ENCODE data around the gene RPL13. TPM values are rescaled to one million over a fixed set of nuclear protein-coding genes. Genes with fewer than 3 reads are reported as not detected.

The RPL13 gene
- total RNA-seq, 4 donors from 2014 or later, result 3,190 to 3,814 (median 3,321) TPM

DNA sequence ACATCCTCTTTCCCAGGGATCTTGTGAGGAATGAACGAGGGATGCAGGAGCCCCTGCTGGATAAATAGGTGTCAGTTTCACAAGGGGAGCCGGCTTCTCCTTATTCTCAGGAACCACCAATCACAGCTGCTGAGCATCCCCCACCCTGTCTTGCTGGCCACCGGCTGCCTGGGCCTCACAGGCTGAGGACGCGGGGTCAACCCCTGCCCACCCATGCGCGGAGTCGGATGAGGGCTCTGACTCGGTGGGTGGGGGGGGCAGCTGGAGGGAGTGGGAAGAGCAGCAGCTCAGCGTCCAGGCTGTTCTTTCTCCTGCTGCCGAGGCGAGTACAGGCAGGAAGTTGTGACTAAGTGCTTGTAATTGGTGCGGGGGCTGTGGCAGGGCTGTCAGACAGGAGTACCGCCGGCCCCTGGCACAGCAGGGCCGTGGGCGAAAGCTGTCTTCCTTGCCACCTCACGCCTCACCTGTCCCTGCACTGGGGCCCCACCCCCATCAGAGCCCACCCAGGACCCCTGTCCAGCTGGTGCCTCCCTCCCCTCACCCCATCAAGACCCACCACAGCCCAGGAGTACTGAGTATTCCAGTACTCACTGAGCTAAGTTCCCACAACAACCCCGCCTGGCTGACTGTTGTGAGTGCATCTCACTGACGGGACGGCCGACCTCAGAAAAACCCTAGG lies 41.9 kb downstream of the RPL13 start:
- intact Hi-C loops (cut with DNase I; ENCODE audit: low total_unique reads) (no loop called here), in situ Hi-C loops (cut with MboI; ENCODE audit: low pct_ligation_motif_present in 1 of 4, low pct_unique_long_range_greater_than_20kb in 1 of 4, low sequenced_read_pairs in 3 of 4) (no loop called here)
- H3K4me3 ChIP-seq, result no peak overlapping the region
- no peaks in the 10 kb centered on the region for H3K36me3 ChIP-seq
- WGBS, 2 donors (ENCODE audit: low coverage in 1 of 2), result 11% methylated on average over 18 of the region's 22 CpGs; no CpG with 5 or more reads in 1 of the 2 donors
- H3K9me3 ChIP-seq, result no peaks in the 10 kb centered on the region
- H3K27ac ChIP-seq, result no peak overlapping the region
- DNase-seq, result no peak
- peaks cover 46% of the 10 kb centered on the region for H3K27me3 ChIP-seq
- TF ChIP-seq POLR2AphosphoS5 (IDR thresholded peaks at IDR 0.05), result no peak
- TF ChIP-seq, protein P1, sequence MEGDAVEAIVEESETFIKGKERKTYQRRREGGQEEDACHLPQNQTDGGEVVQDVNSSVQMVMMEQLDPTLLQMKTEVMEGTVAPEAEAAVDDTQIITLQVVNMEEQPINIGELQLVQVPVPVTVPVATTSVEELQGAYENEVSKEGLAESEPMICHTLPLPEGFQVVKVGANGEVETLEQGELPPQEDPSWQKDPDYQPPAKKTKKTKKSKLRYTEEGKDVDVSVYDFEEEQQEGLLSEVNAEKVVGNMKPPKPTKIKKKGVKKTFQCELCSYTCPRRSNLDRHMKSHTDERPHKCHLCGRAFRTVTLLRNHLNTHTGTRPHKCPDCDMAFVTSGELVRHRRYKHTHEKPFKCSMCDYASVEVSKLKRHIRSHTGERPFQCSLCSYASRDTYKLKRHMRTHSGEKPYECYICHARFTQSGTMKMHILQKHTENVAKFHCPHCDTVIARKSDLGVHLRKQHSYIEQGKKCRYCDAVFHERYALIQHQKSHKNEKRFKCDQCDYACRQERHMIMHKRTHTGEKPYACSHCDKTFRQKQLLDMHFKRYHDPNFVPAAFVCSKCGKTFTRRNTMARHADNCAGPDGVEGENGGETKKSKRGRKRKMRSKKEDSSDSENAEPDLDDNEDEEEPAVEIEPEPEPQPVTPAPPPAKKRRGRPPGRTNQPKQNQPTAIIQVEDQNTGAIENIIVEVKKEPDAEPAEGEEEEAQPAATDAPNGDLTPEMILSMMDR (IDR thresholded peaks at IDR 0.05), result no peak
- TF ChIP-seq POLR2A (IDR thresholded peaks at IDR 0.05), result no peak
- no peak for TF ChIP-seq EP300 (IDR thresholded peaks at IDR 0.05; ENCODE audit: low read depth)
- H3K4me1 ChIP-seq, result no peaks in the 10 kb centered on the region

DNA sequence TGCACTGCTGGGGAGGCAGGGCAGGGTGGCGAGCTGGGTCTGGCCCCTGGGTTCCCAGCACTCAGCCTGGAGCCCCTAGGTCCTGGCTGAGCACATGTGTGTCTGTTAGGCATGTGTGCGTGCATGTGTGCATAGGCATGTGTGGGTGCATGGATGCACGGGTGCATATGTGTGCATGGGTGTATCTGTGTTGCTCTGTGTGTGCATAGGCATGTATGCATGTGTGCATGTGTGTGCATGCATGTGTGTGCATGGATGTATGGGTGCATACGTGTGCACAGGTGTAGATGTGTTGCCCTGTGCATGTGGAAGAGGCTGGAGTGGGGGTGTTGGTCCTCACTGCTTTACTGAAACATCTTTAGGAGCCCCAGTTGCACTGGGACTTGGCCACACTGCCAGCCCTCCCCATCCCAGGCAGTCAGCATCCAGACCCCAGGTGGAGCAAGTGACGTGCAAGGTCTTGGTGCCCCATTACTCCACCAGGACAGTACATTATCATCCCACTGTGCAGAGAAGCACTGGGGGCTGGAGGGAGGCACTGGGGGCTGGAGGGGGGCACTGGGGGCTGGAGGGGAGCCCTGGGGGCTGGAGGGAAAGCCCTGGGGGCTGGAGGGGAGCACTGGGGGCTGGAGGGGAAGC lies 42.6 kb downstream of the RPL13 start:
- WGBS, 2 donors (ENCODE audit: low coverage in 1 of 2), result 41% methylated on average over 4 of the region's 5 CpGs; no CpG with 5 or more reads in 1 of the 2 donors

DNA sequence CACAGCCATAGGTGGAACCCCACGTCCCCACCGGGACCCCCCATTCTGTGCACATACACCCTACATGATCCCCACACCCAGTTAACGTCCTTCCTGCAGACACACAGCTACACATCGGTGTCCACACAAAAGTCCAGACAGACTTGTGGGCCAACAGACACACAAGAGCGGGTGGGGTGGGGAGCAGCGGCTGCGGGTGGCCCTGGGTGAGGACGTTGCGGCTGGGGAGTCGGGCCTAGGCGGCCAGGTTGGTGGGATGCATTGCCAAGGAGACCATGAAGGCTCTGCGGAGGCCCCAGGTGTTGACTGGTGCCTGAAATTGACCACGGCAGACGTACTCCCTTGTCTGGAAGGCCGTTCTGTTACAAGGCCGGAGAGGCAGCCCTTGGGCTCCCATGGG lies 44.3 kb downstream of the RPL13 start:
- in situ Hi-C loops (cut with MboI; ENCODE audit: low pct_ligation_motif_present in 1 of 4, low pct_unique_long_range_greater_than_20kb in 1 of 4, low sequenced_read_pairs in 3 of 4), result no loop called here
- H3K27ac ChIP-seq, result no peak overlapping the region
- peaks cover 68% of the 10 kb centered on the region for H3K27me3 ChIP-seq
- WGBS, 2 donors (ENCODE audit: low coverage in 1 of 2), result 90% methylated on average over 16 of the region's 16 CpGs; no CpG with 5 or more reads in 1 of the 2 donors
- H3K9me3 ChIP-seq, result no peaks in the 10 kb centered on the region
- no peak for DNase-seq
- H3K4me3 ChIP-seq, result no peak overlapping the region
- peaks cover 0 to 13% (median 7%) of the 10 kb centered on the region in 4 donors for H3K4me1 ChIP-seq
- intact Hi-C loops (cut with DNase I; ENCODE audit: low total_unique reads), result no loop called here
- H3K36me3 ChIP-seq, result no peaks in the 10 kb centered on the region
- TF ChIP-seq, protein P1 (IDR thresholded peaks at IDR 0.05), result no peak
- TF ChIP-seq EP300 (IDR thresholded peaks at IDR 0.05; ENCODE audit: low read depth) (no peak), POLR2AphosphoS5 (IDR thresholded peaks at IDR 0.05) (no peak), POLR2A (IDR thresholded peaks at IDR 0.05) (no peak)

More for the DNA sequence above, 42.6 kb downstream of the RPL13 start:
- peaks cover 52% of the 10 kb centered on the region for H3K27me3 ChIP-seq
- H3K36me3 ChIP-seq, result no peaks in the 10 kb centered on the region
- DNase-seq, result no peak
- intact Hi-C loops (cut with DNase I; ENCODE audit: low total_unique reads) (no loop called here), in situ Hi-C loops (cut with MboI; ENCODE audit: low pct_ligation_motif_present in 1 of 4, low pct_unique_long_range_greater_than_20kb in 1 of 4, low sequenced_read_pairs in 3 of 4) (no loop called here)
- peaks cover 0 to 3% (median 1%) of the 10 kb centered on the region in 4 donors for H3K4me1 ChIP-seq
- H3K9me3 ChIP-seq, result no peaks in the 10 kb centered on the region
- no peak overlapping the region for H3K4me3 ChIP-seq
- H3K27ac ChIP-seq, result no peak overlapping the region
- TF ChIP-seq POLR2AphosphoS5 (IDR thresholded peaks at IDR 0.05), result no peak
- TF ChIP-seq POLR2A (IDR thresholded peaks at IDR 0.05), result no peak
- no peak for TF ChIP-seq EP300 (IDR thresholded peaks at IDR 0.05; ENCODE audit: low read depth)
- TF ChIP-seq, protein P1 (IDR thresholded peaks at IDR 0.05), result no peak

DNA sequence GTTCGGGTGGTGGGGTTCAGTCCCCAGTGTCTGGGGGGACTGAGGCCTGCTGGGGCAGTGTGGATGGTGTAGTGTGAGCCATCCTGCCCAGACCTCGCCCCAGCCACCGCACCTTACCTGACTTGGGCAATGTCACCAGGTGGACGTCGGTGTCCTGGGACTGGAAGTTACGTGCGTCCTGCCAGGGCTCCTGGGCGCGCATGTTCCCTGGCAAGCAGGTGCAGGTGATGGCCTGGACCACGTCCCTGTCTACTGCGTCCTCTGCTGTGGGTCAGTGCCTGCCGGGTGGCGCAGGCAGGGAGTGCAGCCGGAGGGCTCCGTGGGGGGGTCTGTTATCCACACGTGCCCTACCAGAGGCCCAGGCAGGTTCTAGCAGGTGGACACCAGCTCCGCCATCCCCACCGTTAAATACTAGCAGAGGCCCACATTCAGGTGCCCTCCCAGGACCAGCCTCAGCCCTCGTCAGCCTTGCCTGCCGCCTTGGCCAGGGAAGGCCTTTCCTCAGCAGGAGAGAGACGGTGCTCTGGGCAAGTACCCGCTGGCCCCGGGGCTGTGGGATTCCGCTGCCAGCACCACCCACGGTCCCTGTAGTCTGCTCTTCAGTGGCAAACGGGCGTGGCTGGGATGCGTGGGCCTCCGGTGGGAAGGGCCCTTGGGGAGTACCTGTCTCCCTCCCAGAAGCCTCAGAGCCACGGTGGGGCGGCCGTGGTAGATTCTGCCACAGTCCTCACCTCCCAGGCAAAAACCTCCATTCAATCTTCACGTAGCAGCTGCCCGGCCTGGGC lies 44.9 kb downstream of the RPL13 start:
- no peak for DNase-seq
- peaks cover 0 to 13% (median 7%) of the 10 kb centered on the region in 4 donors for H3K4me1 ChIP-seq
- no peak overlapping the region for H3K4me3 ChIP-seq
- intact Hi-C loops (cut with DNase I; ENCODE audit: low total_unique reads) (no loop called here), in situ Hi-C loops (cut with MboI; ENCODE audit: low pct_ligation_motif_present in 1 of 4, low pct_unique_long_range_greater_than_20kb in 1 of 4, low sequenced_read_pairs in 3 of 4) (no loop called here)
- H3K27ac ChIP-seq, result no peak overlapping the region
- H3K36me3 ChIP-seq, result no peaks in the 10 kb centered on the region
- WGBS, 2 donors (ENCODE audit: low coverage in 1 of 2), result 86% methylated on average over 28 of the region's 34 CpGs; no CpG with 5 or more reads in 1 of the 2 donors
- no peaks in the 10 kb centered on the region for H3K9me3 ChIP-seq
- TF ChIP-seq POLR2A (IDR thresholded peaks at IDR 0.05) (no peak), EP300 (IDR thresholded peaks at IDR 0.05; ENCODE audit: low read depth) (no peak), POLR2AphosphoS5 (IDR thresholded peaks at IDR 0.05) (no peak)
- TF ChIP-seq, protein P1 (IDR thresholded peaks at IDR 0.05), result no peak
- peaks cover 74% of the 10 kb centered on the region for H3K27me3 ChIP-seq
